HEK293 (cell line): ENCODE measurements around the gene MAPKAP1.
A peak's percentile ranks its signal among the peaks of the same experiment; 100 is the strongest.

Experiments
- CTCF ChIA-PET: fragments of 350-600 bp; formaldehyde crosslinking; extraction: SDS; loops from one replicate; lab custom pipeline; 2021; ENCODE audit warnings: antibody characterized with exemption; lab: Yijun Ruan, JAX
- POLR2A ChIA-PET: fragments of 300-600 bp; formaldehyde crosslinking; extraction: SDS; loops from one replicate; lab custom pipeline; 2020; ENCODE audit warnings: antibody characterized with exemption, inconsistent platforms; lab: Yijun Ruan, JAX
- H3K27ac ChIP-seq: fragments of 200-500 bp; sonication (Bioruptor generic); 2 replicates; pipeline ENCODE4 v1.5.1; 2014; ENCODE audit warnings: low read depth, low read length, control low read depth, inconsistent platforms; ENCODE audit errors: extremely low read depth
- H3K36me3 ChIP-seq, 2 experiments: fragments of 200-500 bp in 1 of 2; sonication (Bioruptor generic) in 1 of 2; 1 replicate in 1 of 2; 2 replicates in 1 of 2; pipeline ENCODE4 v1.5.1; 2014 to 2017; ENCODE audit warnings: inconsistent platforms in 2 of 2, low read length in 2 of 2; ENCODE audit not compliant: control insufficient read depth in 2 of 2, insufficient read depth in 1 of 2
- H3K4me1 ChIP-seq: fragments of 200-500 bp; sonication (Bioruptor generic); 2 replicates; pipeline ENCODE4 v1.5.1; 2014; ENCODE audit warnings: mild to moderate bottlenecking, low read length, inconsistent platforms; ENCODE audit not compliant: control insufficient read depth, insufficient read depth
- H3K4me3 ChIP-seq: 2 replicates; pipeline ENCODE4 v1.5.1; 2011; ENCODE audit warnings: low read depth, mild to moderate bottlenecking, control low read depth, low read length, moderate library complexity
- H3K9me3 ChIP-seq: fragments of 200-500 bp; sonication (Bioruptor generic); 2 replicates; pipeline ENCODE4 v1.5.1; 2014; ENCODE audit warnings: low read depth, low read length, inconsistent platforms; ENCODE audit not compliant: control insufficient read depth, insufficient read depth
- KLF10 ChIP-seq: fragments of 450-650 bp; IDR thresholded peaks from 2 replicates; pipeline ENCODE4 v1.5.1; 2018; ENCODE audit warnings: missing biosample characterization, mild to moderate bottlenecking, missing genetic modification characterization
- SCRT2 ChIP-seq: fragments of 450-650 bp; formaldehyde crosslinking; IDR thresholded peaks from 2 replicates; pipeline ENCODE4 v1.5.1; 2016; ENCODE audit warnings: missing biosample characterization, missing genetic modification characterization
- ZFHX2 ChIP-seq: fragments of 450-650 bp; formaldehyde crosslinking; conservative IDR thresholded peaks from 2 replicates; pipeline ENCODE4 v1.5.1; 2016; ENCODE audit warnings: missing biosample characterization, missing genetic modification characterization
- ZNF133 ChIP-seq: fragments of 450-650 bp; formaldehyde crosslinking; IDR thresholded peaks from 2 replicates; pipeline ENCODE4 v1.5.1; 2016; ENCODE audit warnings: missing biosample characterization, missing genetic modification characterization
- ZNF146 ChIP-seq: fragments of 450-650 bp; formaldehyde crosslinking; IDR thresholded peaks from 2 replicates; pipeline ENCODE4 v1.5.1; 2016; ENCODE audit warnings: missing biosample characterization, missing genetic modification characterization
- ZNF211 ChIP-seq: fragments of 450-650 bp; formaldehyde crosslinking; IDR thresholded peaks from 2 replicates; pipeline ENCODE4 v1.5.1; 2016; ENCODE audit warnings: low read depth, missing biosample characterization, missing genetic modification characterization
- ZNF623 ChIP-seq: fragments of 450-650 bp; formaldehyde crosslinking; IDR thresholded peaks from 2 replicates; pipeline ENCODE4 v1.5.1; 2016; ENCODE audit warnings: missing biosample characterization, missing genetic modification characterization
- ZNF792 ChIP-seq: fragments of 450-650 bp; formaldehyde crosslinking; IDR thresholded peaks from 2 replicates; pipeline ENCODE4 v1.5.1; 2016; ENCODE audit warnings: missing biosample characterization, missing genetic modification characterization
- TF ChIP-seq, protein P1 (sequence below): fragments of 450-650 bp; formaldehyde crosslinking; IDR thresholded peaks from 2 replicates; pipeline ENCODE4 v1.5.1; 2016; ENCODE audit warnings: missing biosample characterization, missing genetic modification characterization
- TF ChIP-seq, protein P2 (sequence below): fragments of 450-650 bp; formaldehyde crosslinking; IDR thresholded peaks from 2 replicates; pipeline ENCODE4 v1.5.1; 2016; ENCODE audit warnings: missing biosample characterization, missing genetic modification characterization, low read depth
- TF ChIP-seq, protein P3 (sequence below): fragments of 450-650 bp; formaldehyde crosslinking; IDR thresholded peaks from 2 replicates; pipeline ENCODE4 v1.5.1; 2016; ENCODE audit warnings: missing biosample characterization, missing genetic modification characterization
- TF ChIP-seq, protein P4 (sequence below): fragments of 450-650 bp; formaldehyde crosslinking; IDR thresholded peaks from 2 replicates; pipeline ENCODE4 v1.5.1; 2017; ENCODE audit warnings: missing biosample characterization, missing genetic modification characterization

MAPKAP1 gene

DNA sequence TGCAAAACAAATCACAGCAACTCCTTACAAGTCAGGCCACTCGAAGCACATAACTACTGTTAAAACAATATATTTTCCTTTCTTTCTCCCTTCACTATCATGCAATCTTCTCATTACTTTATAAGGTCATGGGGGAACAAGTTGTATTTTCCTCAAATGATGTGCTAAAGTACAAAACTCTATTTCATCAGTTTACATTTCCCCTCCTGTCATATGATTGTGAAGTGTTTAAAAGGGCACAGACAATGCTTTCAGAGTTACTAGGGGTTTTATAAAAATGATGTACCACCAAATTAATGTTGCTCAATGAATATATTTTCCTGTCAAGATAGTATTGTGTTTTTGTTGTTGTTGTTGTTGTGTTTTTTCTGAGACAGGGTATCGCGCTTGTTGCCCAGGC lies 34.1 kb downstream of the MAPKAP1 start:
- Histone ChIP-seq H3K36me3 (peaks cover 0 to 7% of the 10 kb centered on the region in 2 experiments; a peak in 1 of 3 replicates), H3K4me1 (peaks cover 5% of the 10 kb centered on the region), H3K9me3 (no peaks in the 10 kb centered on the region), H3K4me3 (no peak overlapping the region), H3K27ac (no peak overlapping the region)
- TF ChIP-seq ZFHX2 (tag by site-specific recombination): no peak
- TF ChIP-seq ZNF211: no peak
- TF ChIP-seq SCRT2 (tag by site-specific recombination): no peak
- TF ChIP-seq, protein P1, sequence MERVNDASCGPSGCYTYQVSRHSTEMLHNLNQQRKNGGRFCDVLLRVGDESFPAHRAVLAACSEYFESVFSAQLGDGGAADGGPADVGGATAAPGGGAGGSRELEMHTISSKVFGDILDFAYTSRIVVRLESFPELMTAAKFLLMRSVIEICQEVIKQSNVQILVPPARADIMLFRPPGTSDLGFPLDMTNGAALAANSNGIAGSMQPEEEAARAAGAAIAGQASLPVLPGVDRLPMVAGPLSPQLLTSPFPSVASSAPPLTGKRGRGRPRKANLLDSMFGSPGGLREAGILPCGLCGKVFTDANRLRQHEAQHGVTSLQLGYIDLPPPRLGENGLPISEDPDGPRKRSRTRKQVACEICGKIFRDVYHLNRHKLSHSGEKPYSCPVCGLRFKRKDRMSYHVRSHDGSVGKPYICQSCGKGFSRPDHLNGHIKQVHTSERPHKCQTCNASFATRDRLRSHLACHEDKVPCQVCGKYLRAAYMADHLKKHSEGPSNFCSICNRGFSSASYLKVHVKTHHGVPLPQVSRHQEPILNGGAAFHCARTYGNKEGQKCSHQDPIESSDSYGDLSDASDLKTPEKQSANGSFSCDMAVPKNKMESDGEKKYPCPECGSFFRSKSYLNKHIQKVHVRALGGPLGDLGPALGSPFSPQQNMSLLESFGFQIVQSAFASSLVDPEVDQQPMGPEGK (tag by site-specific recombination): no peak
- TF ChIP-seq ZNF133: no peak
- TF ChIP-seq, protein P2, sequence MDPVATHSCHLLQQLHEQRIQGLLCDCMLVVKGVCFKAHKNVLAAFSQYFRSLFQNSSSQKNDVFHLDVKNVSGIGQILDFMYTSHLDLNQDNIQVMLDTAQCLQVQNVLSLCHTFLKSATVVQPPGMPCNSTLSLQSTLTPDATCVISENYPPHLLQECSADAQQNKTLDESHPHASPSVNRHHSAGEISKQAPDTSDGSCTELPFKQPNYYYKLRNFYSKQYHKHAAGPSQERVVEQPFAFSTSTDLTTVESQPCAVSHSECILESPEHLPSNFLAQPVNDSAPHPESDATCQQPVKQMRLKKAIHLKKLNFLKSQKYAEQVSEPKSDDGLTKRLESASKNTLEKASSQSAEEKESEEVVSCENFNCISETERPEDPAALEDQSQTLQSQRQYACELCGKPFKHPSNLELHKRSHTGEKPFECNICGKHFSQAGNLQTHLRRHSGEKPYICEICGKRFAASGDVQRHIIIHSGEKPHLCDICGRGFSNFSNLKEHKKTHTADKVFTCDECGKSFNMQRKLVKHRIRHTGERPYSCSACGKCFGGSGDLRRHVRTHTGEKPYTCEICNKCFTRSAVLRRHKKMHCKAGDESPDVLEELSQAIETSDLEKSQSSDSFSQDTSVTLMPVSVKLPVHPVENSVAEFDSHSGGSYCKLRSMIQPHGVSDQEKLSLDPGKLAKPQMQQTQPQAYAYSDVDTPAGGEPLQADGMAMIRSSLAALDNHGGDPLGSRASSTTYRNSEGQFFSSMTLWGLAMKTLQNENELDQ: no peak
- TF ChIP-seq, protein P3, sequence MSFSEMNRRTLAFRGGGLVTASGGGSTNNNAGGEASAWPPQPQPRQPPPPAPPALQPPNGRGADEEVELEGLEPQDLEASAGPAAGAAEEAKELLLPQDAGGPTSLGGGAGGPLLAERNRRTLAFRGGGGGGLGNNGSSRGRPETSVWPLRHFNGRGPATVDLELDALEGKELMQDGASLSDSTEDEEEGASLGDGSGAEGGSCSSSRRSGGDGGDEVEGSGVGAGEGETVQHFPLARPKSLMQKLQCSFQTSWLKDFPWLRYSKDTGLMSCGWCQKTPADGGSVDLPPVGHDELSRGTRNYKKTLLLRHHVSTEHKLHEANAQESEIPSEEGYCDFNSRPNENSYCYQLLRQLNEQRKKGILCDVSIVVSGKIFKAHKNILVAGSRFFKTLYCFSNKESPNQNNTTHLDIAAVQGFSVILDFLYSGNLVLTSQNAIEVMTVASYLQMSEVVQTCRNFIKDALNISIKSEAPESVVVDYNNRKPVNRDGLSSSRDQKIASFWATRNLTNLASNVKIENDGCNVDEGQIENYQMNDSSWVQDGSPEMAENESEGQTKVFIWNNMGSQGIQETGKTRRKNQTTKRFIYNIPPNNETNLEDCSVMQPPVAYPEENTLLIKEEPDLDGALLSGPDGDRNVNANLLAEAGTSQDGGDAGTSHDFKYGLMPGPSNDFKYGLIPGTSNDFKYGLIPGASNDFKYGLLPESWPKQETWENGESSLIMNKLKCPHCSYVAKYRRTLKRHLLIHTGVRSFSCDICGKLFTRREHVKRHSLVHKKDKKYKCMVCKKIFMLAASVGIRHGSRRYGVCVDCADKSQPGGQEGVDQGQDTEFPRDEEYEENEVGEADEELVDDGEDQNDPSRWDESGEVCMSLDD (tag by site-specific recombination): no peak
- no peak for TF ChIP-seq KLF10 (tag by site-specific recombination)
- no peak for TF ChIP-seq ZNF792 (tag by site-specific recombination)
- TF ChIP-seq ZNF146: no peak
- TF ChIP-seq, protein P4, sequence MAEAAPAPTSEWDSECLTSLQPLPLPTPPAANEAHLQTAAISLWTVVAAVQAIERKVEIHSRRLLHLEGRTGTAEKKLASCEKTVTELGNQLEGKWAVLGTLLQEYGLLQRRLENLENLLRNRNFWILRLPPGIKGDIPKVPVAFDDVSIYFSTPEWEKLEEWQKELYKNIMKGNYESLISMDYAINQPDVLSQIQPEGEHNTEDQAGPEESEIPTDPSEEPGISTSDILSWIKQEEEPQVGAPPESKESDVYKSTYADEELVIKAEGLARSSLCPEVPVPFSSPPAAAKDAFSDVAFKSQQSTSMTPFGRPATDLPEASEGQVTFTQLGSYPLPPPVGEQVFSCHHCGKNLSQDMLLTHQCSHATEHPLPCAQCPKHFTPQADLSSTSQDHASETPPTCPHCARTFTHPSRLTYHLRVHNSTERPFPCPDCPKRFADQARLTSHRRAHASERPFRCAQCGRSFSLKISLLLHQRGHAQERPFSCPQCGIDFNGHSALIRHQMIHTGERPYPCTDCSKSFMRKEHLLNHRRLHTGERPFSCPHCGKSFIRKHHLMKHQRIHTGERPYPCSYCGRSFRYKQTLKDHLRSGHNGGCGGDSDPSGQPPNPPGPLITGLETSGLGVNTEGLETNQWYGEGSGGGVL (tag by site-specific recombination): no peak
- CTCF ChIA-PET: interaction anchor here (0.6 to 0.9 kb wide), 3 partner anchors 9 to 265 kb away, joined by 3 to 4 read pairs (median 3); no protein-coding TSS in a partner anchor
- POLR2A ChIA-PET: no interaction called here

DNA sequence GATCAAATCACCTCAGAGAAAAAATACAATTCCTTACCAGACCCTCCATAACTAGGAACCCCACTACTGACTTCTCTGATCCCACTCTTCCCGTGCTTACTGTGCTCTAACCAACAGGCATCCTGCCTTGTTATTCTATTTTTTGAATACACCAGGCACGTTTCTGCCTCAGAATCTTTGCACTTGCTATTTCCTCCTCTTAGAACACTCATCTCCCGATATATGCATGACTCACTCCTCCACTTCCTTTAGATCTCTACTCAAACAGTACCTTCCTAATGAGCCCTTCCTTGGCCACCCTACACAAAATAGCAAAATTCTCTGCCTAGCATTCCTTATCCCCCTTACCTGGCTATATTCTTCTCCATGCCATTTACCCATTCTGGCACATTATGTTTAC lies 43.9 kb downstream of the MAPKAP1 start:
- H3K4me1 ChIP-seq: no peaks in the 10 kb centered on the region
- TF ChIP-seq ZNF623 (tag by site-specific recombination): peak; percentile 67
- TF ChIP-seq, protein P3 (tag by site-specific recombination): no peak
- CTCF ChIA-PET: interaction anchor here (0.7 kb wide), 2 partner anchors 12 to 400 kb away, joined by 3 read pairs; no protein-coding TSS in a partner anchor
- no peaks in the 10 kb centered on the region for H3K9me3 ChIP-seq
- no peak overlapping the region for H3K4me3 ChIP-seq
- H3K36me3 ChIP-seq: peaks cover 0 to 7% of the 10 kb centered on the region in 2 experiments; a peak in 2 of 3 replicates
- no peak overlapping the region for H3K27ac ChIP-seq
- POLR2A ChIA-PET: no interaction called here
